GM21526 (cell line): Measurements from ENCODE around the gene SF1.

ENCODE experiments used
- ATAC-seq: cut with Tn5 transposase; IDR thresholded peaks from one replicate; pipeline ENCODE4 v1.9.1; 2021; ENCODE audit warnings: moderate library complexity; ENCODE audit not compliant: unreplicated experiment, low FRiP score

The SF1 gene

GRCh38 chr11:64750361-64751054 lies 27.8 kb downstream of the SF1 start:
- no peak for ATAC-seq

- ATAC-seq = no peak
Measured at GRCh38 chr11:64747961-64748665, 30.2 kb downstream of the SF1 start.

GRCh38 chr11:64746486-64746885 lies 31.9 kb downstream of the SF1 start:
- ATAC-seq = no peak

- no peak for ATAC-seq
Measured at GRCh38 chr11:64745521-64746328, 32.6 kb downstream of the SF1 start.

- ATAC-seq = no peak
Measured at GRCh38 chr11:64745189-64745520, 33.2 kb downstream of the SF1 start.

- no peak for ATAC-seq
Measured at GRCh38 chr11:64744544-64745188, 33.7 kb downstream of the SF1 start.

- ATAC-seq = no peak
Measured at GRCh38 chr11:64743591-64744543, 34.5 kb downstream of the SF1 start, which contains the start of gene RASGRP2. Gene RASGRP2 (minus strand): TSS chr11:64744142. CDS start chr11:64742866, 1,276 bp downstream.

- no peak for ATAC-seq
Measured at GRCh38 chr11:64742889-64743590, 35.3 kb downstream of the SF1 start.

- no peak for ATAC-seq
Measured at GRCh38 chr11:64742087-64742888, 36.1 kb downstream of the SF1 start.

GRCh38 chr11:64741375-64742086 lies 36.8 kb downstream of the SF1 start:
- no peak for ATAC-seq

- no peak for ATAC-seq
Measured at GRCh38 chr11:64739871-64740270, 38.5 kb downstream of the SF1 start.

GRCh38 chr11:64736654-64737053 lies 41.7 kb downstream of the SF1 start:
- ATAC-seq = no peak

- ATAC-seq = no peak
Measured at GRCh38 chr11:64735725-64736259, 42.5 kb downstream of the SF1 start.

GRCh38 chr11:64734811-64735724 lies 43.3 kb downstream of the SF1 start:
- ATAC-seq = no peak

GRCh38 chr11:64731601-64732000 lies 46.7 kb downstream of the SF1 start:
- no peak for ATAC-seq

- ATAC-seq = no peak
Measured at GRCh38 chr11:64729851-64730382, 48.4 kb downstream of the SF1 start.
